HG03442 (cell line): ENCODE results near the gene SEPTIN2.
"Not testable (repeated sequence)": the region's sequence is repeated elsewhere in the genome, so short reads cannot be mapped to it uniquely, and the experiment has no call there.

Experiments used
- ATAC-seq: cut with Tn5 transposase; IDR thresholded peaks from one replicate; pipeline ENCODE4 v1.9.1; 2021; ENCODE audit warnings: mild to moderate bottlenecking, moderate library complexity; ENCODE audit not compliant: unreplicated experiment

Gene SEPTIN2

GRCh38 chr2:241286348-241287090 is 29.2 kb upstream of the SEPTIN2 start:
- no peak for ATAC-seq

DNA sequence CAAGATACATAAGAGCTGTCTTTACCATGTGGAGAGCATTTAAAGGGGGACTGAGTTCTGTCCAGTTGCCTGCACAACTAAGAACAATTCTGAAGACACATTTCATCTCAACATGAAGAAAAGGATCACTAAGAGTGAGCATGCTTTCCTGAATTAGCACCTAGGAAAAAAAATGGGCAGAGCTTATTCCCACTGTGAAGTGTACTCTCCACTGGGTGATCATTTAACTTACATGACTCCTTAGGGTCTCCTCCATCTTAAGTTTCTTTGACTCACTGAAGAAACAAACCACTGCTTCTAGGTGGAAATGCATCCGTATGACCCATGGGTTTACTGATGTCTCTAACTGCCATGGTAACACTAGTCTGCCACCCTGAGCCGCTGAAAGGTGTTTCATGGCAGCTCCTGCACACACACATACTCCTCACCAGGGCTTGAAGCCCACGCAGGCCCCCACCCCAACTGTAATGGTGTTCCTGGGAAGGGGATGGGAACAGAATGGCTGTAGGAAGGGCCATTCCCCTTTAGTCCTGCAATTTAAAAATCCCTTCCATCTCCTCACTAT is 27.3 kb upstream of the SEPTIN2 start:
- ATAC-seq, result no peak

DNA sequence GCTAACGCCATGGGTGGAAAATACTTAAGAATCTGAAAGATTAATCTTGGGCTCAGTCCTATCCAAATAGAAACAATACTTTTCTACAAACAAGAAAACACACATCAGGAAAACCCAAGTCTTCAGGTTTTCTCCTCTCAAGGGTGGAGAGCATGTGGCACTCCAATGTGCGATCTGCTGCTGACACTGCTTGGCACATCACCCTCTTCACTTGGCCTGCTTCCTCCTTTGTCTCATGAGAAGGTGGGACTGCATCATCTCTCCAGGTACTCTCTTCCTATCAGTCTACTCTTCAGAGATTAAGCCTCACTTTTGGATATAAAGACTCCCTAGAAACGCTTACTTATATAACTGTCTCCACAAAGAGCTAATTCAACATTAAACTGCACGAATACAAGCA is 26.7 kb upstream of the SEPTIN2 start:
- no peak for ATAC-seq

DNA sequence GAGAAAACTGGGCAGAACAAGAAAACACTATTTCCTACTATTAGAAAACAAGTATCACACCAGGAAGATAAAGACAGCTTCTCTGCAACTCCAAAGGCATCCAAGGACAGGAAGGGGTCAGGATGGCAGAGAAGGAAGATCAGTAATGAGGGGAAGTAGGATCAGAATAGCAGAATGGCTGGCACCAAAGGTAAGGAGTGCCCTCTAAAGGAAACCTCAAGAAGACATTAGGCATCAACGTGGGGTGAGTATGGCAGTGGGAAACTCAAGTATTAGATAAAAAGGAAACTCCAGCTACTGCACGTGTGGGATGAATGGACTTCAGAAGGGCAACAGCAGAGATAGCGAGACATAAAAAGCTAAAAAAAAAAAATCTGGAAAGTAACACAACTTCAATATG is 26.1 kb upstream of the SEPTIN2 start:
- ATAC-seq, result no peak

DNA sequence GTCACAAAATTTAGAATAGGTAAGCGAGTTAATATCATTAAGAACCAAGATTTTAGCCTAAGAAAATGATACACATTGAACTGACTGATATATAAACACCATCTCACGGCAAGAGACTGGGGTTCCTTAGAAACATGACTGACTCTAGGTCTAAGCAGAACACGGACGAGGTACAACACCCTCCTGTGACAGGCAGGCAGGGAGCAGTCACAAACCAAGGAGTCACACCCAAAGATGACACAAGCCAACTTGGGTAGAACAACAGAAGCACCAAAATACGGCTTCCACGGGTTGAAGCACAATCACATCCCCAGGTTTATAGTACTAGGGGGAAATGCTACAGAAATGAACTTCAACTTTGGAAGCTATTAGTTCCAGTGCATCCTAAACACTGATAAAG is 24.6 kb upstream of the SEPTIN2 start:
- no peak for ATAC-seq

DNA sequence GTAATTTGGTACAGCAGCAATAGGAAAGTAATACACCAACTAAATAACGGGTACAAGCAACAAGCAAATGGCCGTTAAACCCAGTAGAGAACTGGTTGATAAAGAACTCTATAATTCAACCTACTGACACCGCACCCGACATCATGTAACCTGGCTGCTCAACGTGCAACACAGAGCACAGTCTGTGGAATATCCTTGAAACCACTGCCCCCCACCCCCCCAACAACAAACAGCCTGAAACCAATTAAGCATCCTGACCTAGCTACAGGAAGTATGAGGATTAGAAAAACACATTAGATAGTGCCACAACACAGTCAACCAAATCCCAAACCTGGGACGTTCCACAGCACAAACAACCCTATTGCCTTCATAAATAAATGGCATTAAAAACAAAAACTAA is 23.7 kb upstream of the SEPTIN2 start:
- ATAC-seq, result no peak

DNA sequence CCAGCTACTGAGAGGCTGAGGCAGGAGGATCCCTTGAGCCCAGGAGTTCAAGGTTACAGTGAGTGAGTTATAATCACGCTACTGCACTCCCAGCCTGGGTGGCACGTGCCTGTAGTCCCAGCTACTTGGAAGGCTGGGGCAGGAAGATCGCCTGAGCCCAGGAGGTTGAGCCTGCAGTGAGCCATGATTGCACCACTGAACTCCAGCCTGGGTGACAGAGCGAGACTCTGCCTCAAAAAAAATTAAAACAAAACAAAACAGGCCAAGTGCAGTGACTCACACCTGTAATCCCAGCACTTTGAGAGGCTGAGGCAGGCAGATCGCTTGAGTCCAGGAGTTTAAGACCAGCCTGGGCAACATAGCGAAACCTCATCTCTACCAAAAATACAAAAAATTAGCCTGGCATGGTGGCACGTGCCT is 22.3 kb upstream of the SEPTIN2 start:
- not testable (repeated sequence) for ATAC-seq

DNA sequence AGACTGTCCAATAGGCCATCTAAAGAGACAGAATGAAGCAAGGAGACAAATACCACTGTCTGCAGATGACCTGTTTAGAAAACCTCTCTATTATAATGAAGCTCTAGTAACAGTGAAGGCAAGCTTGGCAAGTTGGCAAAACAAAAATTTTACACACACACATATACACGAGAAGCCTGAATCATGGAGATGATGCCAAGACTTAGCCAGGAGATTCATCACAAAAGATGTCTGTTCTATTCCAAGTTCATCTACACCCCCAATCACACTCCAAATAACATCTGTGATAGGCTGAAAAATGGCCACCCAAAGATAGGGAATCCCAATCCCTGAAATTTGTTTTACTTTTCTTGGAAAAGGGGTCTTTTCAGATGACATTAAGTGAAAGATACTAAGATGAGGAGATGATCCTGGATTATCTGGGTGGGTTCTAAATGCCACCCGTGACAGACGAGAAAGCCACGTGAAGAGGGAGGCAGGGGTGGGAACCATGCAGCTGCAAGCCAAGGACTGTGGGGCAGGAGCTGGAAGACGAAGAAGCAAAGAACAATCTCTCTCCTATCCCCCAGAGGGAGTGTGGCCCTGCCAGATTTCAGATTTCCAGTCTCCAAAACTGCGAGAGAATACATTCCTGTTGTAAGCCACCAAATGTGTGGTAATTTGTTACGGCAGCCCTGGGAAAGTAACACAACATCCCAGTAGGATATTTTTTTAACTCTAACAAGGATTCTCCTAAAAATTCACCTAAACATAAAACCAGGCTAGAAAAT is 20.2 kb upstream of the SEPTIN2 start:
- ATAC-seq, result no peak

GRCh38 chr2:241296767-241297166 is 19.0 kb upstream of the SEPTIN2 start:
- no peak for ATAC-seq

GRCh38 chr2:241298673-241299072 is 17.1 kb upstream of the SEPTIN2 start:
- no peak for ATAC-seq

DNA sequence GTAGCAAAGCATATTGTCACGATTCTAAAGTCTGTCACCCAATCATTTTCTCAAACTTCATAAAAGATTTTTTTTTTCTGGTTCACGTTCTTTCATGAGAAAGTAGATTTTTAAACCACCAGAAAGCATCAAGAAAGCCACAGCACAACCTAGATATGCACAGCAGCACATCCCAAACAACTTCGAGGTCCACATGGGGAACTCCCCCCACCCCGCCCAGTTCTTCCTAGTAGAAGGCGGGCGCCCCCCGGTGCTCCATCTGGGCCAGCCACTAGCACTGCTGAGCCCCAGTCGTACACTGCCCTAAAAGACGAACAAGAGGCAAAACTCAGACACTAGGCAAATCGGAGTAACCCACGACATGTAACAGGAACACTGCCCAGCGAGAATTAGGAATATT is 15.7 kb upstream of the SEPTIN2 start:
- no peak for ATAC-seq

DNA sequence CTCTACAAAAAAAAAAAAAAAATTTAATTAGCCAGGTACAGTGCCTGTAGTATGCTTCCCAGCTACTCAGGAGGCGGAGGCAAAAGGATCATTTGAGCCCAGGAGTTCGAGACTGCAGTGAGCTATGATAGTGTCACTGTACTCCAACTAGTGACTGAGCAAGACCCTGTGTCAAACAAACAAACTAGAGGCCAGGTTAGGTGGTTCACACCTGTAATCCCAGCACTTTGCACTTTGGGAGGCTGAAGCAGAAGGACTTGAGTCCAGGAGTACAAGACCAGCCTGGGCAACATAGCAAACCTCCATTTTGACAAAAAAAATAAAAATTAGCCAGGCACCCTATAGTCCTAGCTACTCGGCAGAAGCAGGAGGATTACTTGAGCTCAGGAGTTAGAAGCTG is 13.6 kb upstream of the SEPTIN2 start:
- ATAC-seq, result no peak

DNA sequence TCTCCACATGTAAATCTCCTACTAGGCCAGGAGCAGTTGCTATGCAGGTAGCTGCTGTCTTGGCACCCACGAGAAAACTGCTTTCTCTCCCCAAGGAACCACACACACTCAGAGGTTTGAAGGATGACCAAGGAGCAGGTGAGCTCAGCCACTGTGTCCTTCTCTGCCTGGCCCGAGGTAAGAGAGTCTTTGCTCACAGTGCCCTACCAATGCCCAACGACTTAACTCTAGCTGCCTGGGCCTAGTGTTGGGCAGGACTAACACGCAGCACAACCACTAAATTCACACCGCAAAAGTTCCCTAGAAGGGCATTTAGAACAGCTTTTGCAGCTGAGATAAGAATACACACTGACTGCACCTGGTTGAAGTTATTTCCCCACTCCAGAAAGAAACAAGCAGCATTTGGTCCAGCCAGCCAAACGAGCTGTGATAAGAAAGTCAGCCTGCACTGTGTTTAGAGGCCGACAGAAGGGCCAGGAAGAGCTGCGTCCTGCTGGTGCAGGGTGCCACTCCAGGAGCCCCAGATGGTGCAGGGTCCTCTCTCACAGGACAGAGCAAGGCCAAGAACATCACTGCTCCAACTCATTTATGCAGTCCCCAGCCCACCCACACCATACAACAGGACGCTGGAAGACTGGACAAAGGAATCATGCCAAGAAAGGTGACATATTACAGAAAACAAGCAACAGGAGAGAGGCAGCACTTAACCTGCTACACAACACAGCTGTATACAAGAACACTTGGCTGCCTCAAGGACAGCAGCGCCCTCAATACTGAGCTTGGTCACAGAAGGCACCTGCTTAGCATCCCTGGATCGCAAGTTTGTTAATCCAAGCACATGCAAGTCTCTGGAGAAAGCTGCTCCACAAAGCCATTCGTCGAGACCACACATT is 12.7 kb upstream of the SEPTIN2 start:
- no peak for ATAC-seq

DNA sequence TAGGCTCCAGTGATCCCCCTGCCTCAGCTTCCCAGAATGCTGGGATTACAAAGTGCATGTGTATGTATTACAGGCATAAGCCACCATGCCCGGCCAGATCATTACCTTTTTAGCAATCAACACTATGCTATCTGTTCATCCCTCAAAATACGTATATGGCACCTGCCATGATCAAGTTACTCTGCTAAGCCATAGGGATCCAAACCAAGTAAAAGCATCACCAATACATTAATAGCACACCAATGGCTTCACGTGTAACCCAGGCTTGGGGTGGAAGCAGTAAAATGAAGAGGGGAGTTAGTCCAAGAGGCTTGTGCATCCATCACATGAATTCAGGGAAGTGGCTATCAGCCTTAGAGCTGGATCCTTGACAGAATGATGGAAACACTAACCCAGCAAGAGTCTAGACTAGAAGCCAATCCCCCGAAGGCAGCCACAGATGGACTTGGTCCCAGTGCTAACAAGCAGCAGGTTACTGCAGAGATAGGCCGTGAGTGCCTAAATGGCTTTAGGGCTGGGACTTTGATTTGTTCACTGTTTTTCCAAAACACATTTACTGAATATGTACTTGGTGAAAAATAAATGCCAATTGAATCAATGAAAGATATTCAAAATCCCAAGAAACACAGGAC is 11.6 kb upstream of the SEPTIN2 start:
- no peak for ATAC-seq

DNA sequence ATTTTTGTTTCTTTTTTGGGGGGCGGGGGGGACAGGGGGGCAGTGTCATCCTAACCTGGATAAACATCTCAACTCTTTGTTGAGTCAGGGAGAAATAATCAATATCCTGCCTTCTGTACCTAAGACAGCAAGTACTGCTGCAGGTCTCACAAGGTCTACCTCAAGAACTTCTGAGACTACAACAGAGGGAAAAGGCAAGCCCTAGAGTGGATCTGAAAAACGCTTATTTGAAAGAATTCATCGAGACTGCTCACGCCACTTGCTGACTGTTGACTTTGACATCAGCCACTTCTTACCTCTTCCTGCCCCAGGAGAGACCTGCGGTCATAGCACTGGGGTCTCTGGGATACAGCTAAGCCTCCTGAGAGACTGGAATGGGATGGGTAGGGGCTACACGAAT is 8.7 kb upstream of the SEPTIN2 start:
- ATAC-seq, result no peak

- ATAC-seq, result no peak
These were observed 7.5 kb upstream of the SEPTIN2 start for GRCh38 chr2:241308267-241308666.

DNA sequence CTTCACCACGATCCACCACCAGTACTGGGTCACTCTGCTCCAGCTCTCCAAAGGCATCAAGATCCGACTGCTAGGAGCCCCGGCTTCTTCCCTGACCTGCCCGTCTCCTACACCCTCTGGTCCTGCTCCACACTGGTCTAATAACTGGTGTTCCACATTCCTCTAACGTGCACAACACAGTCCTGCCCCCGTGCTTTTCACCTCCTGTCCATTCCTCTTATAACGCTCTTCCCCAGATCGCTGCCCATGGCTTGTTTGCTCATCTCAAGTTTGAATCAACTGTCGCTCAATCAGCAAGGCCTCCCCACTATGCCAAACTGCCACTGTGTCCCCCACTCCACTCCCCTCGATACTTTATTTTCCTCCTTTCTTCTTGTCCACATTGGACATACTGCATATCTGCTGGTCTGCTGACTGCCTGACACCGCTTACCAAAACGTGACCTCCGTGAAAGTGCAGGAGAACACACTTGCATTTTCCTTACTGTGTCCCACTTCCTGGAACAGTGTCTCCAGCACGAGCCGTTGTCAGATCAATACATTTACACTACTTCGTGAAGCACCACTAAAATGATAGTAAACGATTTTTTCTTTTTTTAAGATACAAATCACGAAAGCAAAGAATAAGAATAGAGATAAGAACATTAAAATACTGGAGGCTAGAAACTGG is 6.8 kb upstream of the SEPTIN2 start:
- ATAC-seq, result no peak

DNA sequence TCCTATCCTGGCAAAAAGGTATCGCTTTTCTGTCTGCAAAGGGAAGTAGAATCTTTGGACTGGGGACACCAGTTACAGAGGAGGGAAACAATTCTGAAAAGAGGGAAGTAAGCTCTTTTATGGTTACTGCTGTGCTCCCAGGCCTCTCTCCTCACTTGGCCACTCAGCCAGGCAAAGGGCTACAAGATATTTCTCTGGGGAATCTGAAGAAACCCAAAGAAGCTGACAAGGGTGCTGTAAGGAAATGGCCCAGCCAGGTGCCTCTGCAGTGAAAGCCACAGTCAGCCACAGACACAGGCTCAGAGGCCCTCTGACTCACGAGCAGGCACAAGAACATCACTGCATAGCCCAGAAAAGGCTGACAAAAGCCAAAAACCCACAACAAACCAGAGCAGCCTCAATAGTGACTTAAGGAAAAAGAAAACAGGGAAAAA is 6.0 kb upstream of the SEPTIN2 start:
- ATAC-seq, result no peak

- no peak for ATAC-seq
These were observed 4.7 kb upstream of the SEPTIN2 start for GRCh38 chr2:241310917-241311566.

- no peak for ATAC-seq
These were observed 3.6 kb upstream of the SEPTIN2 start for GRCh38 chr2:241312082-241312481.
